ENCODE results near the gene RUSC1.

Gene RUSC1

GRCh38 chr1:155379180-155379579, 58.5 kb downstream of the RUSC1 start:
- H3K27ac ChIP-seq (ENCODE audit: low read depth, low read length): no peak overlapping the region
- TF ChIP-seq CTCF (IDR thresholded peaks at IDR 0.05; ENCODE audit: insufficient read depth, low read length, poor library complexity, severe bottlenecking): no peak
- TF ChIP-seq EZH2phosphoT487 (conservative IDR thresholded peaks at IDR 0.05; ENCODE audit: low read length): no peak
- no peaks in the 10 kb centered on the region for H3K9me3 ChIP-seq (ENCODE audit: insufficient read depth, low read length)
- H3K4me3 ChIP-seq (ENCODE audit: insufficient read depth, low read length, poor library complexity, severe bottlenecking): no peak overlapping the region
- no peak overlapping the region for H3K4me2 ChIP-seq (ENCODE audit: low read depth, low read length, poor library complexity, severe bottlenecking)
- H3K27me3 ChIP-seq (ENCODE audit: low read length): no peaks in the 10 kb centered on the region
- H2AFZ ChIP-seq (ENCODE audit: low read depth, low read length, severe bottlenecking): no peak overlapping the region
- no peaks in the 10 kb centered on the region for H3K9me2 ChIP-seq (replicated peaks; ENCODE audit: insufficient read depth, low read length)
- no peaks in the 10 kb centered on the region; the same call in 1 of the 2 replicates for H3F3A ChIP-seq (ENCODE audit: insufficient read depth)
- no peaks in the 10 kb centered on the region for H3K79me2 ChIP-seq (ENCODE audit: insufficient read depth, low read length)
- H3K9ac ChIP-seq (ENCODE audit: low read length): no peak overlapping the region
- no peaks in the 10 kb centered on the region for H4K20me1 ChIP-seq (ENCODE audit: low read depth, low read length)
- peaks cover 33% of the 10 kb centered on the region for H3K36me3 ChIP-seq (ENCODE audit: low read length)

DNA sequence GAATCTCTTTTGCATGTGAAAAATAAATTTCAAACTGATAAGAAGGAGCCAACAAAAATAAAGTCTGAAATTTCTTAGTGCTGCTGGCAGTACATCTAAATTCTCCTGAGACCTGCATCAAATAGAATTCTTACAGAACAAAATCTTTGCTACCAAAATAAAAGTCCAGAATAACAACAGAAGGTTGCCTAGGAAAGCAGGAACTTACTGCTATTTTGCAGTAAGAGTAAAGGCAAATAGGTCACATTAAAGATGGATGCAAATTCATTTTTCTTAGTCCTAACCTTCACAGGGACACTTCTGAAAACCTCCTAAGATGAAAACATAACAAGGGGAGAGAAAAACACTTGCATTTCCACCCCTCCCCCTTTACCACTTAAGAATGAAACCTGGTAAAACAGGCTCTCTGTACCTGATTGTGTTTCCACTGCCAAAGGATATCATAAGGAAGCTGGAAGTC, 59.0 kb downstream of the RUSC1 start:
- TF ChIP-seq EZH2phosphoT487 (conservative IDR thresholded peaks at IDR 0.05; ENCODE audit: low read length) (no peak), CTCF (IDR thresholded peaks at IDR 0.05; ENCODE audit: insufficient read depth, low read length, poor library complexity, severe bottlenecking) (no peak)
- no peak overlapping the region for H2AFZ ChIP-seq (ENCODE audit: low read depth, low read length, severe bottlenecking)
- H3K27me3 ChIP-seq (ENCODE audit: low read length): no peaks in the 10 kb centered on the region
- no peaks in the 10 kb centered on the region for H3K79me2 ChIP-seq (ENCODE audit: insufficient read depth, low read length)
- H3K9me2 ChIP-seq (replicated peaks; ENCODE audit: insufficient read depth, low read length): no peaks in the 10 kb centered on the region
- peaks cover 30% of the 10 kb centered on the region for H3K36me3 ChIP-seq (ENCODE audit: low read length)
- H3K9me3 ChIP-seq (ENCODE audit: insufficient read depth, low read length): no peaks in the 10 kb centered on the region
- no peak overlapping the region for H3K27ac ChIP-seq (ENCODE audit: low read depth, low read length)
- H3K4me3 ChIP-seq (ENCODE audit: insufficient read depth, low read length, poor library complexity, severe bottlenecking): no peak overlapping the region
- no peaks in the 10 kb centered on the region; the same call in 1 of the 2 replicates for H3F3A ChIP-seq (ENCODE audit: insufficient read depth)
- H4K20me1 ChIP-seq (ENCODE audit: low read depth, low read length): no peaks in the 10 kb centered on the region
- no peak overlapping the region for H3K4me2 ChIP-seq (ENCODE audit: low read depth, low read length, poor library complexity, severe bottlenecking)
- H3K9ac ChIP-seq (ENCODE audit: low read length): no peak overlapping the region

Measured in SU-DHL-6 (cell line).